HG03520 (cell line): ENCODE results near the gene NEGR1.

Experiments used
- ATAC-seq: cut with Tn5 transposase; IDR thresholded peaks from one replicate; pipeline ENCODE4 v1.9.1; 2021; ENCODE audit warnings: mild to moderate bottlenecking, moderate library complexity; ENCODE audit not compliant: unreplicated experiment

The NEGR1 gene

DNA sequence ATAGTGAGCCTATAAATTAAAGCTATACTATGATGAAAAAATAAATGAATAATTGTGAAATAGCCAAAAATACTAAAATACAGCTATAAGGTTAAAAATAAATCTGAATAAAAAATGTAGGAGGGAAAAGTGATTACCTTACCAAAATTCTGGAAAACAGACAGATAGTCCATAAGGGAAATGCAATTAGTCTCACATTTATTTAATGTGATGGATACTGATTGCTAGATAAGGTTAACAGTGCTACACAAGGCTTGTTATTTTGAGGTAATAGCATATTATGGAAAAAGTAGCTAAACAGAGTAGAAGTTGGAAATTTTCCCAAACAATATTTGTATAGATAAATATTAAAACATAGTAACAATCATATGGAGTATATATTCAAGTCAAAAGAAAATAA is 413.0 kb downstream of the NEGR1 start:
- no peak for ATAC-seq

- ATAC-seq, result no peak
Observed at GRCh38 chr1:71862756-71863155, 419.6 kb downstream of the NEGR1 start.

- no peak for ATAC-seq
Observed at GRCh38 chr1:71861022-71861421, 421.3 kb downstream of the NEGR1 start.

- no peak for ATAC-seq
Observed at GRCh38 chr1:71859806-71860205, 422.5 kb downstream of the NEGR1 start.

GRCh38 chr1:71857862-71858261 is 424.5 kb downstream of the NEGR1 start:
- ATAC-seq, result no peak

- no peak for ATAC-seq
Observed at GRCh38 chr1:71853360-71853759, 429.0 kb downstream of the NEGR1 start.

DNA sequence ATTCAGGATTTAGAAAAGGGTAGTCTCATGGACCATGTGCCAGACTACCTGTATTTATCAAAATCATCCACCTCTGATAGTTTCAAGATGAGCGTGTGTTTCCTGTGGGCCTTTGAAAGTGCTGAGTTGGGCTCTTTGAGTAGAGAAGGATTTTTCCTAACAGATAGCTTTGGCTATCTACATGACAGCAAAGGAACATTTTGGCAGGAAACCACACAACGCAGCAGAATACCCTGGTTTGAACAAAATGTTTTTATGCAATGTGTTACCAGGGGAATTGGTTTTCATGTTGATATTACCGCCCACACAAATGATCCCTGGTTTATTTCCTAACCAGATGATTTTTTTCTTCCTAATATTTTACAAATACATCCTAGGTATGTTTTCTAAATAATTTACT is 431.4 kb downstream of the NEGR1 start:
- no peak for ATAC-seq

- ATAC-seq, result no peak
Observed at GRCh38 chr1:71850515-71850914, 431.8 kb downstream of the NEGR1 start.

- no peak for ATAC-seq
Observed at GRCh38 chr1:71843012-71843411, 439.3 kb downstream of the NEGR1 start.

DNA sequence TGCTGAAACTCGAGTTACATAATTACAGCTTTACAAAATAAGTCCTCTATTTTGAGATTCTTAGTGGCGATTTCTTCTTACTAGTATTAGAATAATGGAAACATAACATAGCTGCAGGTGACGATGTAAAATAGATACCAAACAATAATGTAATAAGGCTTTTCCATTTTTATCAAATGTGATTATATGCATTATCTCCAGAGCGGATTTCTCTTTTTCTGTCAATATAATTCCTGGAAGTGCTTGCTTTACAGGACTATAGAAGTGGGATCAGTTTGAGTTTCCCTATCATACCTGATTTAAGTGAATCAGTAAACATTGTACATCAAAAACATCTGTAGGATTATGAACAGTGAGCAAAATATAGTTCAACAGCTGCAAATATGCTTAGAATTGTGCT is 442.5 kb downstream of the NEGR1 start:
- no peak for ATAC-seq

DNA sequence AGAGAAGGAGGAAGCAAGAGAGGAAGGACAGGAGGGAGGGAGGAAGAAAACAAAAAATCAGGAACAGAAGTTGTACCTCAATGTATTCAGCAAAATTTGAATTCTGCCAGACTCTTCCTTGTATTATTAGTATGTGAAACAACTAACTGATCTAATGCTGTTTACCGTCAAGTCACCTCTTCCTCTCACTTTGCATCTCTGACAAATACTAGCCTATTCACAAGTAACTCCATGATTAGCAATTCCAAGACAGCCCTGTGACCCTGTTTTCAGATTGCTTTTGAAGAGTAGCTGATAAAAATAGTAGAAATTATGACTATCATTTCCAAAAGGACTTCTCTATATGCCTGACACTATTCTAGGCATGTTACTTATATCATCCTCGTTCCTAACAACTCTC is 445.4 kb downstream of the NEGR1 start:
- no peak for ATAC-seq

GRCh38 chr1:71835442-71835813 is 446.9 kb downstream of the NEGR1 start:
- peak; percentile 60 for ATAC-seq

DNA sequence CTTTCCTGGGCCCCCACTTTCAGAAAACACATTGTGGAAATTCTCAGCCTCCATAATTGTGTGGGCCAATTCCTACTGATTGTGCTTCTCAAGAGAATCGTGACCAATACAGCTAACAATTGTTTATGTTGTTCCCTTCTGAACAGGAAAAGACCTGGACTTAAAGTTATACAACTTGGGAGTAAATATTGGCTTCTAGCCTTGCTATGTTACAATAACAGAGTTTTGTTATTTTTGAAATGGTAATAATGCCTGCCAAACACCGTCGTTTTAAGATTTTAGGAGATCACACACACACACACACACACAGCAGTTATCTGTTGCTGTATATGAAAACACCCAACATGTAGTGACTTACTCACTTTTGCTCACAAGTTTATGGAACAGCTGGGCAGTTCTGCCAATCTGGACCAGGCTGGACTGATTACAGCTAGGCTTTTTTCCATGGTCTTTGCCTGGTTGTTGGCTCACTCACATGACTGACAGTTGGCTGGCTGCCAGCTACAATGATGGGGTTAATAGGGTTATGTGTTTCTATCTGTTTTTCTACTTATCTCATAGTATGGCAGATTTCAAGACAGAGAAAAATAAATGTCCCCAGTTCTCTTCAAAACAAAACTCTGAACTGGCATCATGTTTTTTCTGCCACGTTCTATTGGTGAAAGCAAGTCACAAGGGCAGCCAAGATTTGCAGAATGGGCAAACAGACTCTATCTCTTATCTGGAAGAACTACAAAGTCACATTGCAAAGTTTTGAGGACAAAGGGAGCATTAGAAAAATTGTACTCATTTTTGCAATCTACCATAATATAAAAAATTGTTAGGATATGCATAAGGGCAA is 447.5 kb downstream of the NEGR1 start:
- ATAC-seq, result no peak

GRCh38 chr1:71831646-71832045 is 450.7 kb downstream of the NEGR1 start:
- ATAC-seq, result no peak

DNA sequence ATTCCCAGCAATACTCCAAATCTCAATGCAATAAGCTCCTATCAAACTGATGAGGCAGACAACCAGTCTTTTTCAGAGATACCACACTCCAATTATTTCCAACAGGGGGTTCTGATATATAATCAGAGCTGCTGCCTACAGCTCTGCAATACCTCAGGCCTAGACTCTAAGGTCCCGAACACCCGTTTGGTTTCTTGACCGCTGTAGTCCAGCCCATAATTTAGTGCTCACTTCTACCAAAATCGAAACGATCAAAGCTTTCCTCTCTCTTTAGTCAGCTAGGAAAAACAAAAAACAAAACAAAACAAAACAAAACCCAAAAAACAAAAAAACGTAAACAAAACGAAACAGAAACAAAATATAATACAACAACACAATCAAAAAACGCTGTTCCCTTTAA is 453.0 kb downstream of the NEGR1 start:
- no peak for ATAC-seq

DNA sequence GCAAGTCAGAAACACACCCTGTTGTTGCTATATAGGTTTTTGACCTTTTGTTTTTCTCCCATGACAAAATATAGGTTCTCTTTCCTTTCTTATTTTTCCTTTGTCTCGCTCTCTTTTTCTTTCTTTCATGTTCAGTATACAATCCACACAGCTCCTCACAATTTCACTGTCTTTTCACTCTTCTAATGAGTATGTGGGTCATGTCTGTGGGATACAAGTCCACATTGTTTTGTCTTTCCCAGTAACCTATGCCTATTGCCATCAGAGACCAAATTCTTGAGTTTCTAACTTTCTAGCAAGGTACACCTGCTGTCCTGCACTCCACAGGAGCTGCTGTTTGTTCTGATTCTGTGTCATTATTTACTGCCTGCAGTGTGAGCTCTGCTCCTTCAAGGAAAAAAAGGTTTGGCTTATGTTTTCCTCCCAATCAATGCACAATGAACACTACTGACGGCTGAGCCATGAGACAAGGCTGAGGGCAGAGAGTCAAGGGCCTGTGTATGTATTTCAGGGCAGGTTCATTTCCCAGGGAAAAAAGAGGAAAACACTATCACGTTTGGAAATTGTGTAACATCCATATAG is 453.8 kb downstream of the NEGR1 start:
- ATAC-seq, result no peak

DNA sequence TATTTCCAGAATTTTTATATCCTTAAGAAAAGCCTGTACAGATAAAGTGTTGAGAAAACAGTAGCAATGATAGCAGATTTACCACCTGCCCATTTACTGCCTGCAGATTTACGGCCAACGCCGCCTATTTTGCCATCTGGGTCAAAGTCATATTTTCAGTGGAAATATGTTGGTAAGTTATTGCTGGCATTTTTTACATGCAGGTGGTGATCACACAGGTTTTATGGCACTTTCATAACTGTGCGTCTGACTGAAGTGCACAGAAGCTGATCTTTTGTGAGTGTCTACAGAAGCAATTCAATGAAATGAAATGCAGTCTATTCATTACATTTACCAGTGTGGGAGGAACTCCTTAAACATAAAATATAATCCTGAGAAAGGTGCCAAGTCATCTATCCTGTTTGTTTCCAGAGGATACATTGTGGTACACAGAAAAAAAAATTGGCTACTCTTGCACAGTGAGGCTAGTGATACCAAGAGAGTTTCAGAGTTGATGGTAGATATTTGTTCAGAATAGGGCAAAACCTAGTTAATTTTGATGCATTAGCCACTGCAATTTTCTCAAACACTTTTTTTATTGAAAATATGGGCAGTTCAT is 458.5 kb downstream of the NEGR1 start:
- ATAC-seq, result no peak

GRCh38 chr1:71817028-71817427 is 465.3 kb downstream of the NEGR1 start:
- ATAC-seq, result no peak

DNA sequence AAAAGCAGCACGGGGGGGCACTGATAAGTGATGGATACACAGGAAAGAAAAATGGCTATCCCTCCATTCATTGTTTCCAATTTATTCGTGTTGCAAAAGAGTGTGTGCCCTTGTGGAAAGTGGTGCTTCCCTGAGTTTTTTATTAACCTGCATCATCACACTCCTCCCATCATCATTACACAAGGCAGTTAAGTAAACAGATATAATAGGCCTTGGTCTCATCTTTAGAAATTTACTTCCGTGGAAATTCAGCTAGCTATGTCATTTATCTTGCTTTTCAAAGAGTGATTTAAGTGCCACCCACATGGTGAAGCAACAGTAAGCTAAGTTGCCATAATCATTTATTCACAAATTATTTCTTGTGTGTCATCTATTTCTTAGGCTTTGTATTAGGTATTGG is 473.3 kb downstream of the NEGR1 start:
- ATAC-seq, result no peak

- ATAC-seq, result no peak
Observed at GRCh38 chr1:71804140-71804539, 478.2 kb downstream of the NEGR1 start.

- ATAC-seq, result no peak
Observed at GRCh38 chr1:71796006-71796405, 486.3 kb downstream of the NEGR1 start.

- ATAC-seq, result no peak
Observed at GRCh38 chr1:71792264-71792663, 490.1 kb downstream of the NEGR1 start.
